HEK293T (cell line): ENCODE measurements around the gene MYH10.

Experiments used
- ARNT ChIP-seq: fragments of 450-650 bp; IDR thresholded peaks from 2 replicates; pipeline ENCODE4 v1.6.1; 2017; ENCODE audit warnings: mild to moderate bottlenecking
- BHLHE40 ChIP-seq: fragments of 450-650 bp; IDR thresholded peaks from 2 replicates; pipeline ENCODE4 v1.6.1; 2016; ENCODE audit warnings: mild to moderate bottlenecking, moderate library complexity, borderline replicate concordance
- CTBP1 ChIP-seq: fragments of 450-650 bp; IDR thresholded peaks from 2 replicates; pipeline ENCODE4 v1.6.1; 2016; ENCODE audit warnings: borderline replicate concordance
- FOXM1 ChIP-seq: fragments of 450-650 bp; IDR thresholded peaks from 2 replicates; pipeline ENCODE4 v1.6.1; 2017; ENCODE audit warnings: mild to moderate bottlenecking, borderline replicate concordance
- NFRKB ChIP-seq: fragments of 450-650 bp; IDR thresholded peaks from 2 replicates; pipeline ENCODE4 v1.6.1; 2016; ENCODE audit warnings: mild to moderate bottlenecking, moderate library complexity
- PKNOX1 ChIP-seq: fragments of 450-650 bp; IDR thresholded peaks from 2 replicates; pipeline ENCODE4 v1.6.1; 2016
- SP1 ChIP-seq: fragments of 450-650 bp; IDR thresholded peaks from 2 replicates; pipeline ENCODE4 v1.6.1; 2017
- TARDBP ChIP-seq: fragments of 450-650 bp; IDR thresholded peaks from 2 replicates; pipeline ENCODE4 v1.6.1; 2016
- ZNF384 ChIP-seq: fragments of 450-650 bp; IDR thresholded peaks from 2 replicates; pipeline ENCODE4 v1.6.1; 2016

- TF ChIP-seq NFRKB (no peak), BHLHE40 (no peak), CTBP1 (no peak), PKNOX1 (no peak), SP1 (no peak), ZNF384 (no peak), TARDBP (no peak), FOXM1 (no peak), ARNT (no peak)
These were observed 29.4 kb upstream of the MYH10 start for GRCh38 chr17:8659758-8660410.
